Rectal smooth muscle tissue (tissue), 1 donor: ENCODE measurements around the gene HTR2A.

ENCODE experiments used
- H3K27ac ChIP-seq: one replicate; pipeline ENCODE4 v1.7.0; 2013; ENCODE audit warnings: low read depth, low read length, inconsistent platforms
- H3K27me3 ChIP-seq: one replicate; pipeline ENCODE4 v1.7.0; 2013; ENCODE audit warnings: low read length; ENCODE audit not compliant: control insufficient read depth, insufficient read depth
- H3K36me3 ChIP-seq: one replicate; pipeline ENCODE4 v1.7.0; 2013; ENCODE audit warnings: low read length; ENCODE audit not compliant: control insufficient read depth, insufficient read depth
- H3K4me1 ChIP-seq: one replicate; pipeline ENCODE4 v1.7.0; 2013; ENCODE audit warnings: low read length; ENCODE audit not compliant: control insufficient read depth, insufficient read depth
- H3K4me3 ChIP-seq: one replicate; pipeline ENCODE4 v1.7.0; 2013; ENCODE audit warnings: low read length
- H3K9ac ChIP-seq: one replicate; pipeline ENCODE4 v1.7.0; 2013; ENCODE audit warnings: low read length

Gene HTR2A

DNA sequence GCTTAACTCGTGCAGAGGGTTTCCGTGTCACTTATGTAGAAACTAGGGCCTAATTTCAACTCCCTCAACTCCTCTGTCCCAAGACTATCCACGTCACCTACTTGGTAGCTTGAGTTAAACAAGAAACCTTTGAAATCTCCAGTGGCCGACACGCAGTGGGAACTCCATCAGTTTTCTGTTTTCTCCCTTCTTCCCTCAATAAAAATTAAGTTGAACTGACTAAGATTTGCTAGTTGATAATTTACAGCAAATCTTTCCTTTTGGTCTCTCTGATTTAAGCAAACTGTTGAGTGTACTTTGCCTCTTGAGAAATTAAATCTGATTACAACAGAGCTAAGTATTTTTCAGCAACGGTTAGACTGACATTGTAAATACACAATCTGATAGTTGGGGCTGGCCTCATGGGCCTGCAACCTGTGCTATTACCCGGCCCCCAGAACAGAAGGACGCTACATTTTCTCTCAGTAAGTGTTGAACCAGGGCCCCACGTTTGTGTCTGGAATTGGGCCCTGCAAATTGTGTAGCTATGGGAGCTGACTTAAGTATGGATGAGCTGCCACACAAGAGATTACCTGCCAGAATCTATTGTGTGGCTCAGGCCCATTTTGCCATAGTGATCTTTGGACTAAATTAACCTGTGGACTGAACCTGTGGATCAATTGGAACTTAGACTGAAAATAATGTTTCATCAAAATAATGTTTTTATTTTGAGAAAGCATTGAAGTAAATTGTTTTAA is 99.2 kb downstream of the HTR2A start:
- peak overlapping the region; percentile 96 for H3K27ac ChIP-seq
- peaks cover 8% of the 10 kb centered on the region for H3K4me1 ChIP-seq
- H3K36me3 ChIP-seq, result no peaks in the 10 kb centered on the region
- H3K27me3 ChIP-seq, result no peaks in the 10 kb centered on the region
- H3K4me3 ChIP-seq, result peak overlapping the region; percentile 99
- H3K9ac ChIP-seq, result peak overlapping the region; percentile 78

DNA sequence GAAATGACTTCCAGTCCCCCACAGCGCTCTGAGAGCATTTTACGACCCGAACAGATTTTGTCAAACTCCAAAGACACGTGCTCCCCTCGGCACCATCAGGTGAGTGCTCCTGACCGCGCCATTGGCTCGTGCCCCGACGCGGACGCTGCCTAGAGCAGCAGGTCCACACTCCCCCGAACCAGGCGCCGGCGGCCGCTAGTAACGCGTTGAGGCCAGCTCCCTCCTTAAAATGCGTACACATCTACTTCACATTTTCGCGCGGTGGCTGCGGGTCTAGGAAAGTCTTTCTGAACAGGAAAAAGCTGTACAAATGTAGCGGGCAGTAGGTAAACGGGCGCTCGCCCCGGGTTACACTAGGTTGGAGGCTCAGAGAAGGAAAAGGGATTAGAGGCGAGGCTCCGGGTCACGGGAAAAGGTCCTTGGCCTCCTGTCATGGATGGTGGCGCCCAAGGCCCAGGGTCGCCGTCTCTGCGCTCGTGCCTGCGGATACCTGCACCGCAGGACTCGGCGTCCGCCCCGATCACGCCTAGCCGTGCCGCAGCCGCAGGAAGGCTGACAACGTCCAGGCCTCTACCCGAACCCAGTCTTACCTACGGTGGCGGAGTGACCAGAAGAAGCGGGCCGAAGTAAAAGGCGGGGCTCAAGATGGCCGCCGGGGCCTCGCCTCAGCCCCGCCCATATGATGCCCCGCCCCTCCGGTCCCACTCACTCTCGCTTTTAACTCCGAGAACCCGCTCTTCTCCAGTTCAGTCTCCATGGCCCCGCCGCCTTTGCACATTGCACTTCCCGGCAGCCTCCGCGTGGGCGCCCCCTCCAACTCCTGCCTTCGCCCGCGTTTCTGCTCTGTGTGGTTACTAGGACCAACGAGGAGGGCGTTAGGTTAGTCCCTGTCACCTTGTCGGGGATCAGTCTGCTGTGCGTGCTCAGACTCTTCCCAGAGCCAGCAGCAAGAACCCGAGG is 100.1 kb downstream of the HTR2A start, which contains the start of gene ESD:
Gene ESD, minus strand, starts transcription at position 647 of the 960 bp plus-strand sequence. CDS start 5,748 bp downstream, outside the sequence.
- Histone ChIP-seq H3K4me1 (peaks cover 8% of the 10 kb centered on the region), H3K36me3 (no peaks in the 10 kb centered on the region), H3K27ac (peak within 1 kb of the TSS; percentile 96), H3K4me3 (peak within 1 kb of the TSS; percentile 99), H3K27me3 (no peaks in the 10 kb centered on the region), H3K9ac (peak within 1 kb of the TSS; percentile 81)

DNA sequence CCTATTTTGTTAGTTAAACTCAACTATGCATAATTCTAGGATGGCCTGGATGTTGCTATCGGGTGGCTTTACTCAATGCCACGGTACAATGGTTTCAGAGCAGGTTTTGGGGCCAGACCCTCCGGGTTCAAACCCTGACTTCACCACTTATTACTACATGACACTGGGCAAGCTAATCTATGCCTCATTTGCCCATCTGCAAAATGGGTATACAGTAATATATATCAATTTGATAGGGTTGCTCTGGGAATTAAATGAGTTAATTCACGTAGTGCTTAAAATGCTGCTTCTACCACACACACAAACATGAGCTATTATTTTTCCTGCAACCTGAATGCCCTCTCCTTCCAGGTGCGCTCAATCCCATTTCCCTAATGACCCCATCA is 100.7 kb downstream of the HTR2A start:
- peak overlapping the region; percentile 81 for H3K9ac ChIP-seq
- peak overlapping the region; percentile 99 for H3K4me3 ChIP-seq
- H3K36me3 ChIP-seq, result no peaks in the 10 kb centered on the region
- no peaks in the 10 kb centered on the region for H3K27me3 ChIP-seq
- H3K27ac ChIP-seq, result peak overlapping the region; percentile 96
- peaks cover 8% of the 10 kb centered on the region for H3K4me1 ChIP-seq

- no peaks in the 10 kb centered on the region for H3K36me3 ChIP-seq
- H3K27me3 ChIP-seq, result no peaks in the 10 kb centered on the region
- H3K4me1 ChIP-seq, result peaks cover 8% of the 10 kb centered on the region
- no peak overlapping the region for H3K9ac ChIP-seq
- no peak overlapping the region for H3K27ac ChIP-seq
- peak overlapping the region; percentile 99 for H3K4me3 ChIP-seq
These were observed 101.5 kb downstream of the HTR2A start for GRCh38 chr13:46795321-46795720.

DNA sequence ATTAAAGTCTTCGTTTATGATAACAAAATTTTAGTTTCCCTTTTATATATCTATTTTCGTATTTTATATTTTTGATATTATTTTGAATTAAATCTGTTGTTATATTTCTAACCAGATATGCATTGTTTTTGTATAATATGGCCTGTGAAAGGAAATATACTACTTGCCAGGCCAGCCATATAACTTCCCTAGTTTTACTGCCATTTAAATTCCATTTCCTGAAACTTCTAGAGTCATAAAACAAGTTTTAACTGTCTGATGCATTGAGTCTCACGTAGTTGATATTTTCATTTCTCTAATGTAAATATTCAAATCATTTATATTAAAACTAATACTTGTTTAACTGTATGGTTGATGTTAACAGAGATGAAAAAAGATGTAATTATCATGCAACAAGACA is 113.3 kb downstream of the HTR2A start:
- Histone ChIP-seq H3K27me3 (no peaks in the 10 kb centered on the region), H3K36me3 (peaks cover 8% of the 10 kb centered on the region)

DNA sequence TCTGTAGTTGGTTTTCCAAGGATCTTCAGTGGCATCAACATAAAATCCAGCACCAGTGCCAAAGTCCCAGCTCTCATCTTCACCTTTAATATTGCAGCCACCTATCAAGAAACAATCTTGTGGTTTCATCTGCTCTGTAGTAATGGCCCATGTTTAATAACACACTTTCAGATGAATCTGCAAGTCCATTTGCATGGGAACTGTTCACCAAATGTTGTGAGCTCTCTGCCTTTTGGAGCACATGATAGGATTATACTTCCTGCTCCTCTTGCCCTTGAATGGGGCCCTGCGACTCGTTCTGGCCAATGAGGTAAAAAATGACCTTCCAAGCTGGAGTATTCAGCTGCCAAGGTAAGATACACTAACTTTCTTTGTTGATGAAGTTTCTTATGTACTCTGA is 114.2 kb downstream of the HTR2A start:
- H3K36me3 ChIP-seq, result peaks cover 8% of the 10 kb centered on the region

More for the DNA sequence above, 113.3 kb downstream of the HTR2A start:
- Histone ChIP-seq H3K4me1 (peaks cover 2% of the 10 kb centered on the region), H3K27ac (no peak overlapping the region), H3K9ac (no peak overlapping the region), H3K4me3 (no peak overlapping the region)

GRCh38 chr13:46782066-46782465 is 114.8 kb downstream of the HTR2A start:
- Histone ChIP-seq H3K27ac (no peak overlapping the region), H3K9ac (no peak overlapping the region), H3K4me1 (peaks cover 2% of the 10 kb centered on the region), H3K36me3 (peaks cover 10% of the 10 kb centered on the region), H3K27me3 (no peaks in the 10 kb centered on the region), H3K4me3 (no peak overlapping the region)

More for the DNA sequence above, 114.2 kb downstream of the HTR2A start:
- Histone ChIP-seq H3K27me3 (no peaks in the 10 kb centered on the region), H3K9ac (no peak overlapping the region), H3K4me3 (no peak overlapping the region), H3K27ac (no peak overlapping the region), H3K4me1 (peaks cover 2% of the 10 kb centered on the region)
